NCI-H69 (cell line): Measurements from ENCODE around the gene OR1L6.

Experiments
- DNase-seq: peaks from one replicate; lab custom pipeline; 2025; lab: John Stamatoyannopoulos, UW

OR1L6 gene

GRCh38 chr9:122742003-122742402 lies at the start of gene OR1L6:
TSS of gene OR1L6 (plus strand) at chr9:122742303. CDS start at chr9:122749848, 7,545 bp downstream.
- DNase-seq, result no peak

- DNase-seq, result no peak
These were observed 46.4 kb upstream of the OR1L6 start for GRCh38 chr9:122695696-122696095.

- no peak for DNase-seq
These were observed 24.1 kb upstream of the OR1L6 start for GRCh38 chr9:122718038-122718437.

- no peak for DNase-seq
These were observed 22.9 kb upstream of the OR1L6 start for GRCh38 chr9:122719218-122719617.

GRCh38 chr9:122723690-122724089 lies 18.4 kb upstream of the OR1L6 start, which contains the start of gene OR1L4:
TSS of gene OR1L4 (plus strand) at chr9:122723990. CDS start at chr9:122723990, 0 bp downstream.
- no peak for DNase-seq

- DNase-seq, result no peak
These were observed 12.7 kb downstream of the OR1L6 start for GRCh38 chr9:122754825-122755224.

GRCh38 chr9:122767817-122768216 lies 25.7 kb downstream of the OR1L6 start:
- no peak for DNase-seq

GRCh38 chr9:122777052-122777451 lies 34.9 kb downstream of the OR1L6 start:
- no peak for DNase-seq

- no peak for DNase-seq
These were observed 36.0 kb downstream of the OR1L6 start for GRCh38 chr9:122777935-122778627.

GRCh38 chr9:122779181-122779580 lies 37.1 kb downstream of the OR1L6 start:
- no peak for DNase-seq

- DNase-seq, result no peak
These were observed 37.9 kb downstream of the OR1L6 start for GRCh38 chr9:122780026-122780425.

GRCh38 chr9:122781671-122782070 lies 39.6 kb downstream of the OR1L6 start:
- DNase-seq, result no peak

GRCh38 chr9:122785269-122785668 lies 43.2 kb downstream of the OR1L6 start:
- no peak for DNase-seq

- no peak for DNase-seq
These were observed 44.2 kb downstream of the OR1L6 start for GRCh38 chr9:122786338-122786737.

- no peak for DNase-seq
These were observed 46.7 kb downstream of the OR1L6 start, which contains the start of gene OR5C1 for GRCh38 chr9:122788831-122789230. TSS of gene OR5C1 (plus strand) at chr9:122788933. CDS start at chr9:122788933, 0 bp downstream.

GRCh38 chr9:122789256-122790046 lies 47.3 kb downstream of the OR1L6 start:
- no peak for DNase-seq

- DNase-seq, result no peak
These were observed 50.0 kb downstream of the OR1L6 start for GRCh38 chr9:122791872-122792669.

- no peak for DNase-seq
These were observed 55.4 kb downstream of the OR1L6 start for GRCh38 chr9:122797316-122798063.
